Gastroesophageal sphincter (tissue), 3 donors: ENCODE measurements around the gene CLMP.

ENCODE experiments used
- EP300 ChIP-seq: sonication (generic); formaldehyde crosslinking; IDR thresholded peaks from one replicate; pipeline ENCODE4 v1.6.1; 2017; ENCODE audit warnings: antibody characterized with exemption, mild to moderate bottlenecking
- TF ChIP-seq, protein P1 (sequence below), 4 experiments: fragments of 200-600 bp in 2 of 4; fragments of 450-650 bp in 2 of 4; sonication (generic) in 1 of 4; IDR thresholded peaks; one replicate each; pipeline ENCODE4 v1.5.1; 2017 to 2019; ENCODE audit warnings: antibody characterized with exemption in 4 of 4, mild to moderate bottlenecking in 2 of 4, moderate library complexity in 2 of 4

DNA sequence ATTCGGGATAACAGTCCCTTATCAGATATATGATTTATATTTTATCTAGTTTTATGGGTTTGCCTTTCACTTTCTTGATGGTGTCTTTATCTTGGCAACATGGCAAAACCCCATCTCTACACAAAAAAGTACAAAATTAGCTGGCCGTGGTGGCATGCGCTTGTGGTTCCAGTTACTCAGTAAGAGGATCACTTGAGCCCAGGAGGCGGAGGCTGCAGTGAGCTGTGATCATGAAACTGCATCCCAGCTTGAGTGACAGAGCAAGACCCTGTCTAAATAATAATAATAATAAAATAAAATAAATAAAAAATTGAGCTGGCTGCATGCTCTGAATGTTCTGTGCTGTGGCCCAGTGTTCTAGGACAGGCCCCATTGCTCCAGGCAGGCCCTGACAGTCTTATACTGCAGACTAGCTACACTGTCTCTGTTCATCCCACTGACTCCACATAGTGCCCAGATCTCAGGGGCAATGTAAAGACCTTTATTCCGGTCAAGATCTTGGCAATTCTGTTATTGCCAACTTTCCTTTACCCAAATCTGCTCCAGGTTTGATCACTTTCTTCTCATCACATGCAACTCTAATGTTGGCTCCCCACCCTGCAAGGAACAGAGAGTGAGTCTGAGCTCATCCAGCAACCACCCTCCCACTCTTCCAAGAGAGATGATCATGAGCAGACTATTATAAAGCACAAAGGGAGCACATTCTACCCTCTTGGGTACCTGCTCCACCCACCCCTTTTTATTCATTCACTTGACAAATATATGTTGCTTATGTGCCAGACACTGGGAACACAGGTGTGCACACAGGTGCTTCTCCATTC lies 141.9 kb downstream of the CLMP start:
- TF ChIP-seq, protein P1, sequence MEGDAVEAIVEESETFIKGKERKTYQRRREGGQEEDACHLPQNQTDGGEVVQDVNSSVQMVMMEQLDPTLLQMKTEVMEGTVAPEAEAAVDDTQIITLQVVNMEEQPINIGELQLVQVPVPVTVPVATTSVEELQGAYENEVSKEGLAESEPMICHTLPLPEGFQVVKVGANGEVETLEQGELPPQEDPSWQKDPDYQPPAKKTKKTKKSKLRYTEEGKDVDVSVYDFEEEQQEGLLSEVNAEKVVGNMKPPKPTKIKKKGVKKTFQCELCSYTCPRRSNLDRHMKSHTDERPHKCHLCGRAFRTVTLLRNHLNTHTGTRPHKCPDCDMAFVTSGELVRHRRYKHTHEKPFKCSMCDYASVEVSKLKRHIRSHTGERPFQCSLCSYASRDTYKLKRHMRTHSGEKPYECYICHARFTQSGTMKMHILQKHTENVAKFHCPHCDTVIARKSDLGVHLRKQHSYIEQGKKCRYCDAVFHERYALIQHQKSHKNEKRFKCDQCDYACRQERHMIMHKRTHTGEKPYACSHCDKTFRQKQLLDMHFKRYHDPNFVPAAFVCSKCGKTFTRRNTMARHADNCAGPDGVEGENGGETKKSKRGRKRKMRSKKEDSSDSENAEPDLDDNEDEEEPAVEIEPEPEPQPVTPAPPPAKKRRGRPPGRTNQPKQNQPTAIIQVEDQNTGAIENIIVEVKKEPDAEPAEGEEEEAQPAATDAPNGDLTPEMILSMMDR (IDR thresholded peaks at IDR 0.05), result no peak
- no peak for TF ChIP-seq EP300
